GM21515 (cell line): ENCODE measurements around the gene SPRY1.

Experiments used
- ATAC-seq: cut with Tn5 transposase; IDR thresholded peaks from one replicate; pipeline ENCODE4 v1.9.1; 2021; ENCODE audit not compliant: unreplicated experiment

SPRY1 gene

GRCh38 chr4:123379392-123379791 lies 17.2 kb upstream of the SPRY1 start:
- no peak for ATAC-seq

- ATAC-seq = no peak
Observed at GRCh38 chr4:123380728-123381716, 15.6 kb upstream of the SPRY1 start.

GRCh38 chr4:123381996-123382395 lies 14.6 kb upstream of the SPRY1 start:
- no peak for ATAC-seq

GRCh38 chr4:123383566-123383965 lies 13.0 kb upstream of the SPRY1 start:
- ATAC-seq = no peak

- no peak for ATAC-seq
Observed at GRCh38 chr4:123386609-123387008, 10.0 kb upstream of the SPRY1 start.

GRCh38 chr4:123390846-123391456 lies 5.6 kb upstream of the SPRY1 start:
- ATAC-seq = no peak

- ATAC-seq = no peak
Observed at GRCh38 chr4:123393721-123394120, 2.9 kb upstream of the SPRY1 start.

GRCh38 chr4:123397144-123398065 lies 810 bp downstream of the SPRY1 start:
- ATAC-seq = peak; percentile 11

GRCh38 chr4:123398066-123398852 lies 1.7 kb downstream of the SPRY1 start:
- peak; percentile 74 for ATAC-seq

- no peak for ATAC-seq
Observed at GRCh38 chr4:123398853-123399626, 2.4 kb downstream of the SPRY1 start.

- ATAC-seq = no peak
Observed at GRCh38 chr4:123399627-123400358, 3.2 kb downstream of the SPRY1 start.

GRCh38 chr4:123401271-123402120 lies 4.9 kb downstream of the SPRY1 start:
- ATAC-seq = no peak

GRCh38 chr4:123402121-123402465 lies 5.5 kb downstream of the SPRY1 start:
- ATAC-seq = no peak

- no peak for ATAC-seq
Observed at GRCh38 chr4:123403080-123403604, 6.5 kb downstream of the SPRY1 start.

- ATAC-seq = no peak
Observed at GRCh38 chr4:123404533-123404932, 7.9 kb downstream of the SPRY1 start.

GRCh38 chr4:123405267-123405865 lies 8.8 kb downstream of the SPRY1 start:
- no peak for ATAC-seq

GRCh38 chr4:123406872-123407271 lies 10.3 kb downstream of the SPRY1 start:
- no peak for ATAC-seq
